Ovary (tissue), 3 donors: ENCODE data around the gene KCNMB2.

Experiments
- EP300 ChIP-seq: sonication (generic); formaldehyde crosslinking; IDR thresholded peaks from one replicate; pipeline ENCODE4 v1.6.1; 2017; ENCODE audit warnings: antibody characterized with exemption
- POLR2A ChIP-seq: fragments of 450-650 bp; IDR thresholded peaks from one replicate; pipeline ENCODE4 v1.6.1; 2017; ENCODE audit warnings: antibody characterized with exemption, mild to moderate bottlenecking, moderate library complexity
- TF ChIP-seq, protein P1 (sequence below), 3 donors: fragments of 450-650 bp in 2 of 3; fragments of 200-600 bp in 1 of 3; IDR thresholded peaks; one replicate each; pipeline versions ENCODE4 v1.5.1 to v1.8.0; 2016 to 2022; ENCODE audit warnings: antibody characterized with exemption in 3 of 3, mild to moderate bottlenecking in 1 of 3
- donor health status: DM: no; HTN: no; CAD: no.

DNA sequence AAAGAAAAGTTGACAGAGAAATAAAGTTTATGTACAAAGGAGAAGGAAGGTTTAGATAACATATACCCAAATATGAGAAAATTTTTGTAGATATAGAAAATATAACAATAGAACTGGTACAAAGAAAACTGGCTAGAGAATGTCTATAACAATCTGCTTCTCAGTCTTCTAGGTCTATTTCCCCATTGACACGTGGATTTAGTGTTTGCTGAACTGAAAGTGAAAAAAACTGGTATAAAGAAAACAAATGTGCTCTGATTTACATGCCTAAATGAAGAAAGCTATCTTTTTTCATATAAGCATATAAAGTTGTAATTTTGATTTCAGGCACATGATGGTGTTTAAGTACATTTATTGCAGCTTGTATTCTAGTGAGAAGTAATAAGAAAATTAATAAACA, 9.8 kb downstream of the KCNMB2 start:
- TF ChIP-seq, protein P1, sequence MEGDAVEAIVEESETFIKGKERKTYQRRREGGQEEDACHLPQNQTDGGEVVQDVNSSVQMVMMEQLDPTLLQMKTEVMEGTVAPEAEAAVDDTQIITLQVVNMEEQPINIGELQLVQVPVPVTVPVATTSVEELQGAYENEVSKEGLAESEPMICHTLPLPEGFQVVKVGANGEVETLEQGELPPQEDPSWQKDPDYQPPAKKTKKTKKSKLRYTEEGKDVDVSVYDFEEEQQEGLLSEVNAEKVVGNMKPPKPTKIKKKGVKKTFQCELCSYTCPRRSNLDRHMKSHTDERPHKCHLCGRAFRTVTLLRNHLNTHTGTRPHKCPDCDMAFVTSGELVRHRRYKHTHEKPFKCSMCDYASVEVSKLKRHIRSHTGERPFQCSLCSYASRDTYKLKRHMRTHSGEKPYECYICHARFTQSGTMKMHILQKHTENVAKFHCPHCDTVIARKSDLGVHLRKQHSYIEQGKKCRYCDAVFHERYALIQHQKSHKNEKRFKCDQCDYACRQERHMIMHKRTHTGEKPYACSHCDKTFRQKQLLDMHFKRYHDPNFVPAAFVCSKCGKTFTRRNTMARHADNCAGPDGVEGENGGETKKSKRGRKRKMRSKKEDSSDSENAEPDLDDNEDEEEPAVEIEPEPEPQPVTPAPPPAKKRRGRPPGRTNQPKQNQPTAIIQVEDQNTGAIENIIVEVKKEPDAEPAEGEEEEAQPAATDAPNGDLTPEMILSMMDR (IDR thresholded peaks at IDR 0.05): no peak
- no peak for TF ChIP-seq POLR2A
- TF ChIP-seq EP300: no peak
